GM12865 (cell line): ENCODE results near the gene PCDHGA7.

Source experiments
- DNase-seq: peaks from one replicate; pipeline ENCODE4 v3.0.0; 2010; ENCODE audit warnings: low read depth
- H3K4me3 ChIP-seq: 2 replicates; pipeline ENCODE4 v1.5.1; 2011; ENCODE audit warnings: mild to moderate bottlenecking, low read depth, low read length, control low read depth
- CTCF ChIP-seq: IDR thresholded peaks from 2 replicates; pipeline ENCODE4 v1.5.1; 2011; ENCODE audit warnings: low read length, control low read depth, low read depth, inconsistent platforms; ENCODE audit not compliant: insufficient read depth; ENCODE audit errors: missing control alignments

Gene PCDHGA7

DNA sequence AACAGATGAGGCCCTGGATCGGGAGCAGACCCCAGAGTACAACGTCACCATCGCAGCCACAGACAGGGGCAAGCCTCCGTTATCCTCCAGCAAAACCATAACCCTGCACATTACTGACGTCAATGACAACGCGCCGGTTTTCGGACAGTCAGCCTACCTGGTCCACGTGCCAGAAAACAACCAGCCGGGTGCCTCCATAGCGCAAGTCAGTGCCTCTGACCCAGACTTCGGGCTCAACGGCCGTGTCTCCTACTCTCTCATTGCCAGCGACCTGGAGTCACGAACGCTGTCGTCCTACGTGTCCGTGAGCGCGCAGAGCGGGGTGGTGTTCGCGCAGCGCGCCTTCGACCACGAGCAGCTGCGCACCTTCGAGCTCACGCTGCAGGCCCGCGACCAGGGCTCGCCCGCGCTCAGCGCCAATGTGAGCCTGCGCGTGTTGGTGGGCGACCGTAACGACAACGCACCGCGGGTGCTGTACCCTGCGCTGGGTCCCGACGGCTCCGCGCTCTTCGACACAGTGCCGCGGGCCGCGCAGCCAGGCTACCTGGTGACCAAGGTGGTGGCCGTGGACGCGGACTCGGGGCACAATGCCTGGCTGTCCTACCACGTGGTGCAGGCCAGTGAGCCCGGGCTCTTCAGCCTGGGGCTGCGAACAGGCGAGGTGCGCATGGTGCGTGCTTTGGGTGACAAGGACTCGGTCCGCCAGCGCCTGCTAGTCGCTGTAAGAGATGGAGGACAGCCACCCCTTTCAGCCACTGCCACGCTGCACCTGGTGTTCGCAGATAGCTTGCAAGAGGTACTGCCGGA, 36.7 kb downstream of the PCDHGA7 start:
- H3K4me3 ChIP-seq, result no peak overlapping the region
- no peak for TF ChIP-seq CTCF

DNA sequence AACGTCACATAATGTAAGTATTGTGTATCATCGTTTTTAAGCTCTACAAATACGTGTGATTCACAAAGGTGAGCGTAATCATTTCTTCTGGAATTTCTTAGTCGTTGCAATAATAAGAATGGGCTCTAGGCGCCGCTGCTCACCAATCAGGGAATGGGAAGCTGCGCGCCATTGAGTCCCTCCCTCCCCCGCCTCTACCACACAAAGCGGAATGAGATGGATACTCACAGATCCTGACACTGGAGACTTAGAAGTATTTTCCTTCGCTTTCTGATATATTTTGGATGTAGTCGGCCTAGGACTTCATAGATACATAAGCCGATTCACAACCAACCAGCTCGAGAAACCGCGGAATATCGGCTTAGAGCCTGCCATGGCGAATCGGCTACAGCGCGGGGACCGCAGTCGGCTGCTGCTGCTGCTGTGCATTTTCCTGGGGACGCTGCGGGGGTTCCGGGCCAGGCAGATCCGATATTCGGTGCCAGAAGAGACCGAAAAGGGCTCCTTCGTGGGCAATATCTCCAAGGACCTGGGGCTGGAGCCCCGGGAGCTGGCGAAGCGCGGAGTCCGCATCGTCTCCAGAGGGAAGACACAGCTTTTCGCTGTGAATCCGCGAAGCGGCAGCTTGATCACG, 38.4 kb downstream of the PCDHGA7 start, which contains the start of gene PCDHGA11:
PCDHGA11 (plus strand) TSS at position 197 of the 634 bp plus-strand sequence; CDS start at position 374, 177 bp downstream.
- peak; percentile 77 for DNase-seq

More for the DNA sequence above, 36.7 kb downstream of the PCDHGA7 start:
- DNase-seq, result no peak

DNA sequence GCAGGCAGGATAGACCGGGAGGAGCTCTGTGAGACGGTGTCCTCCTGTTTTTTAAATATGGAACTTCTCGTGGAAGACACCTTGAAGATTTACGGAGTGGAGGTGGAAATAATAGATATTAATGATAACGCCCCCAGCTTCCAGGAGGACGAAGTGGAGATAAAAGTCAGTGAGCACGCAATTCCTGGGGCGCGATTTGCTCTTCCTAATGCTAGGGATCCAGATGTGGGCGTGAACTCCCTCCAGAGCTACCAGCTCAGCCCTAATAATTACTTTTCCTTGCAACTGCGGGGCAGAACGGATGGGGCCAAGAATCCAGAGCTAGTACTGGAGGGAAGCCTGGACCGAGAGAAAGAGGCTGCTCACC, 38.9 kb downstream of the PCDHGA7 start:
- no peak for DNase-seq
- peak overlapping the region; percentile 65 for H3K4me3 ChIP-seq
- TF ChIP-seq CTCF, result no peak

More for the DNA sequence above, 38.4 kb downstream of the PCDHGA7 start, which contains the start of gene PCDHGA11:
- H3K4me3 ChIP-seq, result peak within 1 kb of the TSS; percentile 65
- peak; percentile 51 for TF ChIP-seq CTCF

- H3K4me3 ChIP-seq, result no peak overlapping the region
- DNase-seq, result no peak
- no peak for TF ChIP-seq CTCF
These were observed 40.3 kb downstream of the PCDHGA7 start for GRCh38 chr5:141422742-141423291.

DNA sequence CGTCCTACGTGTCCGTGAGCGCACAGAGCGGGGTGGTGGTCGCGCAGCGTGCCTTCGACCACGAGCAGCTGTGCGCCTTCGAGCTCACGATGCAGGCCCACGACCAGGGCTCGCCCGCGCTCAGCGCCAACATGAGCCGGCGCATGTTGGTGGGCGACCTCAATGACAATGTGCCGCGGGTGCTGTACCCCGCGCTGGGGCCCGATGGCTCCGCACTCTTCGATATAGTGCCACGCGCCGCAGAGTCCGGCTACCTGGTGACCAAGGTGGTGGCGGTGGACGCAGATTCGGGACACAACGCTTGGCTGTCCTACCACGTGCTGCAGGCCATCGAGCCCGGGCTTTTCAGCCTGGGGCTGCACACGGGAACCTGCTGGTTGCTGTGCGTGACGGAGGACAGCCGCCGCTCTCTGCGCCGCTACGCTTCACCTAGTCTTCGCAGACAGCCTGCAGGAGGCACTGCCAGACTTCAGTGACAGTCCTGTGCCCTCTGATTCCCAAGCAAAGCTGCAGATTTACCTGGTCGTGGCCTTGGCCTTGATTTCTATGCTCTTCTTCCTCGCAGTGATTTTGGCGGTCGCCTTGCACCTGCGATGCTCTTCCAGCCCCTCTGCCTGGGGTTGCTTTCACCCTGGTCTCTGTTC, 45.4 kb downstream of the PCDHGA7 start:
- H3K4me3 ChIP-seq, result no peak overlapping the region
- no peak for DNase-seq
- no peak for TF ChIP-seq CTCF

DNA sequence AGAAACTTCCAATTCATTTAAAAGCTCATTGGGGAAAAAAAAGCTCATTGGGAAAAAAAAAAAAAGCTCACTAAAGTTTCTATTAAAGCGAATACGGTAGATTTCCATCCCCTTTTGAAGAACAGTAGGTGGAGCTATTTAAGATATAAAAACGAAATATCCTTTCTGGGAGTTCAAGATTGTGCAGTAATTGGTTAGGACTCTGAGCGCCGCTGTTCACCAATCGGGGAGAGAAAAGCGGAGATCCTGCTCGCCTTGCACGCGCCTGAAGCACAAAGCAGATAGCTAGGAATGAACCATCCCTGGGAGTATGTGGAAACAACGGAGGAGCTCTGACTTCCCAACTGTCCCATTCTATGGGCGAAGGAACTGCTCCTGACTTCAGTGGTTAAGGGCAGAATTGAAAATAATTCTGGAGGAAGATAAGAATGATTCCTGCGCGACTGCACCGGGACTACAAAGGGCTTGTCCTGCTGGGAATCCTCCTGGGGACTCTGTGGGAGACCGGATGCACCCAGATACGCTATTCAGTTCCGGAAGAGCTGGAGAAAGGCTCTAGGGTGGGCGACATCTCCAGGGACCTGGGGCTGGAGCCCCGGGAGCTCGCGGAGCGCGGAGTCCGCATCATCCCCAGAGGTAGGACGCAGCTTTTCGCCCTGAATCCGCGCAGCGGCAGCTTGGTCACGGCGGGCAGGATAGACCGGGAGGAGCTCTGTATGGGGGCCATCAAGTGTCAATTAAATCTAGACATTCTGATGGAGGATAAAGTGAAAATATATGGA, 48.0 kb downstream of the PCDHGA7 start, which contains the start of gene PCDHGA12:
PCDHGA12 (plus strand) TSS at position 176 of the 782 bp plus-strand sequence; CDS start at position 429, 253 bp downstream.
- peak; percentile 75 for TF ChIP-seq CTCF
- DNase-seq, result peak; percentile 91
- H3K4me3 ChIP-seq, result peak within 1 kb of the TSS; percentile 79
